HL-60/S4 treated with phorbol 12-myristate 13-acetate at 8.2 ng/mL for 4 days and 3 days (cell line): ENCODE results near the gene PLEK.

Experiments used
- in situ Hi-C: fragments of 300-500 bp; cut with MboI; formaldehyde crosslinking; loops from 2 replicates; pipeline ENCODE4 v1.15.0; 2022; ENCODE audit warnings: low sequenced_read_pairs

The PLEK gene

DNA sequence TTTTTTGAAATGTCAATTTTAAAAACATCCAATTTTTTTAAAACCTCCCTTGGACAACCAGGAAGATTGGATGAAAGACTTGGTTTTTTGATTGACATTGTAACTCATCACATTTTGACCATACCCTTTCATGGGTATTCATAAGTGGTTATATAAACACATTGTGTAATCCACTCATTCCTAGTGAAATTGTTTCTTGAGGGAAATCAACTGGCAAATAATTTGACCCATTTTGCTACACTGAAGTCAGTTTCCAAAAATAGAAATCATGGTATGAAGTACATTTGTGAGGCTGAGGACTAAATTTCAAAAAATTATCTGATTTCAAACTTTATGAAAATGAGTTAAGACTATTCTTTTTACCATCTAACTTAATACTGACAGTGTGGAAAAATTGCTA, 70.5 kb downstream of the PLEK start:
- in situ Hi-C loops, result loop anchor here (25.0 kb wide), 1 partner anchor 248 kb away; no protein-coding TSS in a partner anchor

DNA sequence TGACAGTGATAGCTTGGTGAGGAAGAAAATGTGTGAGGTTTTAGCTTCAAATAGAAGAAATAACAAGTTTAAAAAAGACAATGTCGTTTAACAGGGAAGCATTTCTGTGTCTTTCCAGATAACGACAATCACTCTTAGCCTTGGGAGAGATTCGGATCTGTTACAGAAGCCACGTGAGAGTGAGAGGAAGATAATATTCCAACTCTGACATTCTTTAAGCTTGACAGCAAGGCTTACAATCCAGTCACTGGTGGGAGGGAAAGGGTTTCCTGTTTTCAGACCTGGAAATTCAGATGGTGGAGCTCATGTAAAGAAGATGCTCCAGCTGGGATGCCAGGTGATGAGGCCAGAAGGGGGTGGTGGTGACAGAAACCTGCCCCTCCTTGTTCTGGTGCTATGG, 71.2 kb downstream of the PLEK start:
- in situ Hi-C loops, result loop anchor here (25.0 kb wide), 1 partner anchor 249 kb away; no protein-coding TSS in a partner anchor

DNA sequence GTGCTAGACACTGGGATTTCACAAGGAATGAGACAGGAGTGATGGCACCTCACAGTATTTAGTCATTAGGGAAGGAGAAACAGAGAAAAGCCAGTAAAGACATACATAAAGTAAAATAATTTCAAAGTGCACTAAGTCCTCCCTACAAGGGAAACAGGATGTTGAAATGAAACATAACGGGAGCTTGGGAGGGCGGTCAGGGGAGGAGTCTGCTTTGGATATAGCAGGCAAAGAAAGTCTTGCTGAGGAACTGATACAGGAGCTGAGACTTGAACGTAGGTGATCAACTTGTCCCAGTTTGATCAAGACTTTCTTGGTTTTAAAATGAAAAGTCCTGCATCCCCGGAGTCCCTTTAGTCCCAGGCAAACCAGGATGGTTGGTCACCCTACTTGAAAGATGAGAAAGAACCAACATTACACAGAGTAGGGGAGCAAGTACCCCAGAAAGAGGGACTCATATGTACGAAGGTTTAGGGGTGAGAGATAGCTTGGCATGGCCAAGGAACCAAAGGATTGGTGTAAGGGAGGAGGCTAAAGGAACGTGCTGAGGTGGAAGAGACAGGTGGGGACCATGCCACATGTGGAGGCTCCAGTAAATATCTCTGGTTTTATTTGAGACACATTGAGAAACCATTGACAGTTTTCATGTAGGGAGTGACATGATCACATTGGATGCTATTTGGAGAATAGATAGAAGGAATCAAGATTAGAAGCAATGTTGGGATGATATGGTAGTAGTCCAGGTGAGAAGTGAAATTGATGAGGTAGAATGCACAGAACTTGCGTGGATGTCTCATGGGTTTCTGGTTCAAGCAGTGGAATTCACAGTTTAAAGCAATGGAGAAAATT, 73.6 kb downstream of the PLEK start:
- in situ Hi-C loops, result loop anchor here (25.0 kb wide), 1 partner anchor 251 kb away; no protein-coding TSS in a partner anchor

DNA sequence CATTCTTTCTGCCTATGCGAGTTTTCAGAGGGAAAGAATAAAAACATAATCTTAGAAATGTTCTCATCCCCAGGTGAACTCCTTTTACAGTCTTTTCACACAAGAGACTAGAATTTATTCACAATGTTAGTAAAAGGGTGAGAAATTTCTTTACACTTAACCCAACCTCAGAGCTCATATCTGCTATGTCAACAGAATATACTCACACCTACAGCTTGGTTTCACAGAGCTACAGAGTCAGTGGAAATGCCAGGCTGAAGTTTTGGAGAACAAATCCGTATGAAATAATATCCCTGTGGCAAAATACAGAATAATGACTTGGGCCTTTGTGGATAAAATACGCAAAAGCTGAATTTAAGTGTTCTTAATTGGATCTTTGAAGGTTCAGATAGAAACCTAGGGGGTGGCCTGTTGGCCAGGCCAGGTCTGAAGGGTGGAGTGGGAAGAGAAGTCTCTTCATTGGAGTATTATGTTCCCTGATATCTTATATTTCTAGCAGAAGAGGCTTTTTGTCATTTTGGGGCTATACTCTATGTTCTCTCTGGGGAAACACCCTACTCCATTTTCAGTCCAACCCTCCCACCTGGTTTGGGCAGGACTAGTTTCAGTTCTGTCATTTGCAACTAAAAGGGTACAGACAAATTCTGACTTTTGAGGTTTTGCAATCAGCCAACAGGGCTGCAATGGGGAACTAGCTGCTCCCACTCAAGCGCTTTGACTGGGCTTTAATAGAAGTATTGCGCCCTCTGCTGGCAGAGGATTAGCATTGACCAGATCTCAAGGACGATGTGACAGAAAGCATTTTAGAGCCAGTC, 76.3 kb downstream of the PLEK start:
- in situ Hi-C loops, result loop anchor here (5.0 to 25.0 kb wide), 2 partner anchors 64 to 254 kb away; no protein-coding TSS in a partner anchor

DNA sequence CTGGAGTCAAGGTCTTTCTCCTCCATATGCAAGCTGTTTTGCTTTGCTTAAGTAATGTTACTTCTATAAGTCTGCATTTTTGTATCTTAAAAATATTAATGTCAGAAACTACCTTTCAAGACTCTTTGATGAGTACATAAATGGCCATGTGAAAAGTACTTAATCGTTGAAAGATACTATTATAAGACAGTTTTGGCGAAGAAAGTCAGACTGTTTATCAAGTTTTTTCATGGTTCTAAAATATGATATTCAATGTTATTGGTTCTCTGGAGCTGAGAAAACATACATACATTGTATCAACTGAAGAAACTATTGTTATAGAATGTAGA, 76.9 kb downstream of the PLEK start:
- in situ Hi-C loops, result loop anchor here (5.0 to 25.0 kb wide), 2 partner anchors 65 to 255 kb away; no protein-coding TSS in a partner anchor

DNA sequence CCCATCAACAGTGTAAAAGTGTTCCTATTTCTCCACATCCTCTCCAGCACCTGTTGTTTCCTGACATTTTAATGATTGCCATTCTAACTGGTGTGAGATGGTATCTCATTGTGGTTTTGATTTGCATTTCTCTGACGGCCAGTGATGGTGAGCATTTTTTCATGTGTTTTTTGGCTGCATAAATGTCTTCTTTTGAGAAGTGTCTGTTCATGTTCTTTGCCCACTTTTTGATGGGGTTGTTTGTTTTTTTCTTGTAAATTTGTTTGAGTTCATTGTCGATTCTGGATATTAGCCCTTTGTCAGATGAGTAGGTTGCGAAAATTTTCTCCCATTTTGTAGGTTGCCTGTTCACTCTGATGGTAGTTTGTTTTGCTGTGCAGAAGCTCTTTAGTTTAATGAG, 81.3 kb downstream of the PLEK start:
- in situ Hi-C loops, result loop anchor here (25.0 kb wide), 1 partner anchor 259 kb away; no protein-coding TSS in a partner anchor
